CD4-positive, alpha-beta T cell treated with Interleukin-15 for 4 hours (primary cell): ENCODE results near the gene ATP11B.
A peak's percentile ranks its signal among the peaks of the same experiment; 100 is the strongest.

Experiments used
- DNase-seq: peaks from one replicate; pipeline ENCODE4 v3.0.0-alpha.2; 2020; ENCODE audit warnings: low spot score

The ATP11B gene

GRCh38 chr3:182957226-182957625 lies 163.9 kb downstream of the ATP11B start:
- DNase-seq: no peak

GRCh38 chr3:182957676-182958266 lies 164.5 kb downstream of the ATP11B start:
- DNase-seq: no peak

- DNase-seq: no peak
Observed at GRCh38 chr3:182959474-182960350, 166.4 kb downstream of the ATP11B start.

GRCh38 chr3:182962166-182962565 lies 168.9 kb downstream of the ATP11B start:
- no peak for DNase-seq

GRCh38 chr3:182964179-182964578 lies 170.9 kb downstream of the ATP11B start:
- no peak for DNase-seq

GRCh38 chr3:182965861-182966366 lies 172.6 kb downstream of the ATP11B start:
- no peak for DNase-seq

- peak; percentile 19 for DNase-seq
Observed at GRCh38 chr3:182967218-182968204, 174.2 kb downstream of the ATP11B start.

GRCh38 chr3:182969277-182969676 lies 176.0 kb downstream of the ATP11B start:
- no peak for DNase-seq

GRCh38 chr3:182969853-182970252 lies 176.5 kb downstream of the ATP11B start:
- DNase-seq: no peak

- no peak for DNase-seq
Observed at GRCh38 chr3:182970811-182971418, 177.6 kb downstream of the ATP11B start.
